ENCODE data around the gene PKD1.

Gene PKD1

GRCh38 chr16:2074071-2074470 is 61.6 kb downstream of the PKD1 start:
- DNase-seq (ENCODE audit: low spot score): no peak

GRCh38 chr16:2072926-2073325 is 62.8 kb downstream of the PKD1 start:
- DNase-seq (ENCODE audit: low spot score): no peak

DNA sequence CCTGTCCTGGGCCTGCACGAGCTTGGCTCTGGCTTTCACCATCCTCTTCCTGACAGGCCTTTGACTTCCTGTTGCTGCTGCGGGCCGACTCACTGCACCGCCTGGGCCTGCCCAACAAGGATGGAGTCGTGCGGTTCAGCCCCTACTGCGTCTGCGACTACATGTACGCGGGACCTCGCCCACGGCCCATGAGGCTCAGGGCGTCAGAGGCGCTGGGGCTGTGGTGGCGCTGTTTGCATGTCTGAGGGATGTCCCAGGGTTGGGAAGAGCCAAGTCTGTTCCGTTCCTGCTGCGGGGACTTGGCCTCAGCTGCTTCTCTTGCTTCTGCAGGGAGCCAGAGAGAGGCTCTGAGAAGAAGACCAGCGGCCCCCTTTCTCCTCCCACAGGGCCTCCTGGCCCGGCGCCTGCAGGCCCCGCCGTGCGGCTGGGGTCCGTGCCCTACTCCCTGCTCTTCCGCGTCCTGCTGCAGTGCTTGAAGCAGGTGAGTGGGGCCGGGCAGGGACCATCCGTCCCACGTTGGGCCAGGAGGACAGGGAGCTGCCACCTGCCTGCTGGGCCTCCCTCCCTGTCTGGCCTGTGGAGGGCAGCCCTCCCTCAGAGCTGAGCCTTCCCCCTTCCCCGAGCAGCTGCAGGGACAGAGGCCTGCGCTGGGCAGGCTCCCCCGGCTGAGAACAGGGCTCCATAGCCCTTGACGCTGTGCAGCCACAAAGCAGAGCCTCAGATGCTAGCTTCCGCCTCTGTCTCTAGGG is 64.1 kb downstream of the PKD1 start:
- DNase-seq (ENCODE audit: low spot score): no peak

- DNase-seq (ENCODE audit: low spot score): no peak
Observed at GRCh38 chr16:2070576-2071453, 64.9 kb downstream of the PKD1 start.

GRCh38 chr16:2066139-2066538 is 69.6 kb downstream of the PKD1 start:
- DNase-seq (ENCODE audit: low spot score): no peak

DNA sequence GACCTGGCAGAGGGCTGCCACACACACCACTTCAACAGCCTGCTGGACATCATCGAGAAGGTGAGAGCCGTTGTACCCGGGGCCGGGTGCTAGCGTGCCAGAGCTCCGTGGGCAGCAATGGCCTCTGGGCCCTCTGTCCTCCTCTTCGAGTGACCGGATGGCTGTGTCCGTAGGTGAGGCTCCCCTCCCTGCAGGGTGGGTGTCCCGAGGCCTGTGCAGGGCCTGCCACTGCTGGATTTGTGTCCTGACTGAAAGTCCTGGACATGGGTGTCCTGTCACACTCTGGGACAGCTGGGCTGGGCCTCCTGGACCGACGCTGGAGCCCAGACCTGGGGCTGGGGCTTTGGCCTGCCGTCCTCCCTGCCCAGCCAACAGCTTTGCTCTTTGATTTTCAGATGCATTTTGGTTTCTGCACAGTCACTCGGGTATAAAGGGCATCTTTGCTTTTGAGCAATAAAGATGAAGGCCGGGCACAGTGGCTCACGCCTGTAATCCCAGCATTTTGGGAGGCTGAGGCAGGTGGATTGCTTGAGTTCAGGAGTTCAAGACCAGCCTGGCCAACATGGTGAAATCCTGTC is 71.2 kb downstream of the PKD1 start:
- no peak for DNase-seq (ENCODE audit: low spot score)

GRCh38 chr16:2063861-2064260 is 71.8 kb downstream of the PKD1 start:
- no peak for DNase-seq (ENCODE audit: low spot score)

DNA sequence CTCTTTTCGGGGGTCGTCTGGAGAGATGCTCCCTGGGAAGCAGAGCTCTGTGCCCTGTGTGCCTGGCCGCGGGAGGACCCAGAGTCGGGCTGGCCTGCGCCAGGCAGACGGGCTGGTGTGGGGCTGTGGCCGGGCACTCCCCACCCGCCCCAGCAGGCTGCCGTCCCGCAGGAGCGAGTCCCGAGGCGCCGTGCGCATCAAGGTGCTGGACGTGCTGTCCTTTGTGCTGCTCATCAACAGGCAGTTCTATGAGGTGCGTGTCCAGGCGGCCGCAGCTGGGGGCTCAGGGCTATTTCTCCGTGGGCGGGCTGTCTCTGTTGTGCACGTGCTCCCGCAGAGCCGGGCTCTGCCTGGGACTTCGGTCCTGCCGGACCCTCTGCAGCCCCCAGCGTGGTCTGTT is 72.9 kb downstream of the PKD1 start:
- no peak for DNase-seq (ENCODE audit: low spot score)

DNA sequence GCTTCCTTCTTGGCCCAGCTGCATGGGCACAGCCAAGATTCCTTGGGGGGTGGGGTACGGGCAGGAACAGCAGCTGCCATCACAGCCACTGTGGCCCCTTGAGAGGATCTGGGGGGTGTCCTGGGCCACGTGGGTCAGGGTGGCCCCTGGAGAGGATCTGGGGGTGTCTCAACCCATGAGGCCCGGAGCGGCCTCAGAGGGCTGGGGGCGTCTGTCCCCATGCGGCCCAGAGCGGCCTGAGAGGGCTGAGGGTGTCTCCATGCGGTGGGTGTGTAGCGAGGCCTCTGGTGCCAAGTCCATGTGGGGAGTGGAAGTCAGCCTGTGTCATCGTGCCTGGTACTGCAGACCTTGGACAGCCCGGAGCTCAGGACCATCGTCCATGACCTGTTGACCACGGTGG is 74.2 kb downstream of the PKD1 start:
- DNase-seq (ENCODE audit: low spot score): no peak

DNA sequence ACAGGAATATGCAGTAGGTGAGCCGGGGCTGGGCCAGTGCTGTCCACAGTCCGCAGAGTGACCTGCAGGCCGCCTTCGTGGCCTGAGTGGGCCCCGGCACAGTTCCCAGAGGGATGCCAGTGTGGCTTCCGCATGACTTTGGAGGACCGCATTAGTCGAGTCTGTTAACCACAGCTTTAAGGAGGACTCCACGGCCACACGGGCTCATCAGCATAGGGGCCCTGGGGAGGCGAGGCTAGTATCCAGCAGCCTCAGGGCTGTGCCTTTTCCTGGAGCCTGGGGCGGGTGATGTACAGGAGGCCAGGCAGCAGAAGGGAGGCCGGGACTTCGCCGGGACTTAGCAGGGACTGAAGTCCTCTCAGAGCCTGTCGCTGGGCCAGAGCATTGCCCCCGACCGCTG is 74.7 kb downstream of the PKD1 start:
- DNase-seq (ENCODE audit: low spot score): no peak

DNA sequence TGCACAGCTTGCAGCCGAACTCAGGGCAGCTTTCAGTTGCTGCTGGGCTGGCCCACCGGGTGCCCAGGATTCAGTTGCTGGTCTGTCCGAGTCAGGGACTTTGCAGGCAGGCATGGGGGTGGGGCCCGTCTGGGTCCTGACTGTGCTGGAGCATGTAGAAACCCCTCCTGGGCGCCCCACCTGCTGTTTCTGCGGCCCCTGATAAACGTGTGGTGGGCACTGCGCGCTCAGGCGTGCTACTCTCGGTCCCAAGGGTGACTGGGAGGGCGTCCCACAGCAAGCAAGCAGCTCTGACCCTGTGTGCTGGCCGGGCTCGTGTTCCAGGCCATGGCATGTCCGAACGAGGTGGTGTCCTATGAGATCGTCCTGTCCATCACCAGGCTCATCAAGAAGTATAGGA is 75.4 kb downstream of the PKD1 start:
- no peak for DNase-seq (ENCODE audit: low spot score)

- DNase-seq (ENCODE audit: low spot score): no peak
Observed at GRCh38 chr16:2058872-2059271, 76.8 kb downstream of the PKD1 start.

- DNase-seq (ENCODE audit: low spot score): no peak
Observed at GRCh38 chr16:2058420-2058819, 77.3 kb downstream of the PKD1 start.

DNA sequence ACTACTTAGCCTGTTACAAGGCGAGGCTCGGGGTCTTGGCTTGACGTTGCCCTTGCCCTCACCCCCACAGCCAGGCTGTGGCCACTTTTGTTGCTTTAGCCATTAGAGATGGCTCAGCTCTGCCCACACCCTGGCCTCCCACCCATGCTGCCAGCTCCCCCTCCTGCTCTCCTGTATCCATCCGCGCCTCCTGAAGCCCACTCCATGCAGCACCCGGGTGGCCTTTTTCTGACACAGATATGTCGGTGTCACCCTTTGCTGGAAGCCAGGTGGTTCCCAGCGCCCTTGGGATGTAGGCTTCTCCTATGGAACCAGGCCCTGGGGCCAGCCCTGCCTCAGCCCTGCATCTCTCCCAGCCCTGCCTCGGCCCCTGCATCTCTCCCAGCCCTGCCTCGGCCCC is 78.3 kb downstream of the PKD1 start:
- DNase-seq (ENCODE audit: low spot score): no peak

DNA sequence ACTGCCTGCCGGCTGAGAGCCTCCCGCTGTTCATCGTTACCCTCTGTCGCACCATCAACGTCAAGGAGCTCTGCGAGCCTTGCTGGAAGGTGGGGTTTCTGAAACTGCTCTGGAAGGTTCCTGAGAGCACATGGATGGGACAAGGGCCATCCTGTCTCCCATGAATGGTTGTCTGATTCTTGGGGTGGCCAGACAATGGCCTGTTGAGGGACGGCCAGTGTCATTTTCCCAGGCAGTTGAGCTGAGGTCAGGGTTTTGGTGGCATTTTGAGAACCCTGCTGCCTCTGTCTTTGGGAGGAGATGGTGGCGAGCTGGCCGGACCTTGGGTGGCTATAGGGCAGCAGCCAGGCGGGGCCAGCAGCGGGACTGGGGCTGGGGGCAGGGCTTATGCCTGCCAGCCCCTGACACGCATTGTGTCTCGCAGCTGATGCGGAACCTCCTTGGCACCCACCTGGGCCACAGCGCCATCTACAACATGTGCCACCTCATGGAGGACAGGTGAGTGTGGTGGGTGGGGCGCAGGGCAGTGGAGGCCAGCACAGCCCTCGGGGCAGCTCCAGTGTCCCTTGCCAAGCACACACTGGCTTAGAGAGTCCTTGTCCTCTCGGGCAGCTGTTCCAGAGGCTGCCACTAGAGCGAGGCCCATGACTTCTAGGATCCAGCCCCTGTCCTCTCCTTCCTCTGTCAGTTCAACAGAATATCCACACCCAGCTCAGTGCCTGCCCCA is 78.9 kb downstream of the PKD1 start:
- DNase-seq (ENCODE audit: low spot score): no peak

DNA sequence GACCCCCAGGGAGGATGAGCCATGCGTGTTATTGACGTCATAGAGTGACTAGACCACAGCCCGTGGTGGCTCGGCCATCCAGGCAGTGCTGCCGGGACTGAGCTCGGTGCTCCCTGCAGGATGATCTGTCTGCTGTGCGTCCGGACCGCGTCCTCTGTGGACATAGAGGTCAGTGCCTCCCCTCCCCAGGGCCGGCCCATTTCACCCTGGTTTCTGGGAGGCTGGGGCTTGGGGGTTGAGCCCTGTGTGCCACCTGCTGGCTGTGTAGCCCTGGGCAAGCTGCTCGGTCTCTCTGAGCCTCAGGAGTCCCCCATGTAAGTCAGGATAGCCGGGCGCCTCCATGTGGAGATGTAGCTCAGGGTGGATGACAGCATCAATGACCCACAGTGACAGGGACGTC is 79.6 kb downstream of the PKD1 start:
- peak; percentile 30 for DNase-seq (ENCODE audit: low spot score)

GRCh38 chr16:2054543-2055245 is 81.0 kb downstream of the PKD1 start:
- DNase-seq (ENCODE audit: low spot score): no peak

DNA sequence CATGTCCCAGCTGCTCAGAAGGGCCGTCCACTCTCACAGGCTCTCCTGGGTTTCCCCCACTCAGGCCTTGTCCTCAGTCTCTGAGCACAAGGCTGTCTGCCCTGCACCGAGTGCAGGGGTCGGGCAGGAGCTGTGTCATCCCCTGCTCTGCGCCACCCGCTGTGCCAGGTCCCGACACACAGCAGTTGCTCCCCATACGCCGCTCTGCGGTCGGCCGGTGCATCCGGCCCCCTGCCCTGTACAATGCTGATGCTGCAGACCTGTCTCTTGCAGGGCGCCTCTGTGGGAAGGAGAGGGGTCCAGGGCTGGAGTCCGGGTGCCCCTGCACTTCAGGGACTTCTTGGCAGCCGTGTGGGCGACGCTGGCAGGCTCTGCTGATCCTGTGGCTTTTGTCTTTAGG is 81.8 kb downstream of the PKD1 start:
- DNase-seq (ENCODE audit: low spot score): no peak

DNA sequence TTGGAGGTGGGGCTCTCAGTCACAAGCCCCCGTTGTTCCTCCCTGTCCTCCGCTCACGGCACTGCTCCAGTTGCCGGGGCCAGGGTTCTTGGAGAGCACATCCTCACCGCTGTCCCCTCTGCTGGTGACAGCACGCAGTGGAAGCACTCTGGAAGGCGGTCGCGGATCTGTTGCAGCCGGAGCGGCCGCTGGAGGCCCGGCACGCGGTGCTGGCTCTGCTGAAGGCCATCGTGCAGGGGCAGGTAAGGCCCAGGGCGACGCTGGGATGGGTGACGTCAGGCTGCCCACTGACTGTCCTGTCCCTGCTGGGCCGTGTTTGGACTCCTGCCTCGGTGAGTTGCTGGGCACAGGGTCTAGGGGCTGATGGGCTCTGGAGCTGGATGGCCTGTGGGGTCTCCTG is 82.5 kb downstream of the PKD1 start:
- no peak for DNase-seq (ENCODE audit: low spot score)

DNA sequence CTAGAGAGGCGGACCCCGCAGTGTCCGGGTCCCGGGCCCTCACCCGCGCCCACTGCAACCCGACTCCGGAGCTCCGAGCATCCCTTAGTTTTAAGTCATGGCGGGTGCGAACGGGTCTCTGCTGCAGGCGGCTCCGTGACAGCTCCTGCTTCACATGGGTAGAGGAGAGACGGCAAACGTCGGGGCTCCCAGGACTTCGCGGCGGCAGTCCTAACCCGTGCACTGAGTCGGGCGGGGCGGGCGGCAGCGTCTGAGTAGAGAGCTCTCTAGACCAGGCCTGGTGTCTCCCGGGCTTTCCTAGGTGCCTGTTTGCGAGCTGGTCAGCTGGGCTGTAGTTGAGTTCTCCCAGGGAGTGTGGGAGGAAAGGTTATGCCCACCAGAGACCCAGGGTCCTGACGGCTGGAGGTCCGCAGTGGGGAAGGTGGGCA is 87.6 kb downstream of the PKD1 start:
- no peak for DNase-seq (ENCODE audit: low spot score)

DNA sequence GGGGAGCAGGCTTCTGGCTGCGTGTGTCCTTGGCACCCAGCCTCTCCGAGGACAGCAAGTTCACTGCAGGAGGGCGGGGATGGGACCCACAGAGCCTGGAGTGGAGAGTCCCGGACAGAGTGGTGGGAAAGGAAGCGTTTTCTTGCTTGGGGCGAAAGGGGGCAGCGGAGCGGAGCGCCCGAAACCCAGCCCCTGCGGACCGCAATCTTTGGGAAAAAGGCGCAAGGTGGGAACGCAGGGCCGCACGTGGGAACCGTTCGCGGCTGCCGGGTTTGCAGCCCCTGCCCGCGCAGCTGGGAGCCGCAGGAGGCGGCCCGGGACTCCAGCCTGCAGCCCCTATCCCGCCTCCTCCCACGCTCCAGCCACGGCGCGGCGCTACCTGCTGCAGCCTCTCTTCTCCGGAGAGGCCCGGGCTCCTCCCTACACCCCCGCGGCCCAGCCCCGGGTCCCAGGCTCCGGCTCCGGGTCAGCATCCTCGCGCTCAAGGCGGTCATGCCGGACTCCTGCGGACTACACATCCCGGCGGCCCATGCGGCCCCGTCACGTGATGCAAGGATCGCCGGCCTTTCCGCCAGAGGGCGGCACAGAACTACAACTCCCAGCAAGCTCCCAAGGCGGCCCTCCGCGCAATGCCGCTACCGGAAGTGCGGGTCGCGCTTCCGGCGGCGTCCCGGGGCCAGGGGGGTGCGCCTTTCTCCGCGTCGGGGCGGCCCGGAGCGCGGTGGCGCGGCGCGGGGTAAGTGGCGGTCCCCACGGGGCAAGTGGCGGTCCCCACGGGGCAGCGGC is 88.2 kb downstream of the PKD1 start, which contains the start of the genes NTHL1 and TSC2:
TSS of gene NTHL1 (minus strand) at position 505 of the 786 bp plus-strand sequence. CDS start at position 494, 11 bp downstream.
TSS of gene TSC2 (plus strand) at position 656 of the 786 bp plus-strand sequence. CDS start 631 bp downstream, outside the sequence.
- DNase-seq (ENCODE audit: low spot score): peak; percentile 96
